Fibroblast of the aortic adventitia (primary cell): Measurements from ENCODE around the gene ACSL3. TPM values are rescaled to one million over a fixed set of nuclear protein-coding genes. Genes with fewer than 3 reads are reported as not detected.

Experiments
- DNase-seq: peaks from one replicate; pipeline ENCODE4 v3.0.0-alpha.2; 2010; ENCODE audit warnings: low read depth
- H3K4me3 ChIP-seq: 2 replicates; pipeline ENCODE4 v1.5.1; 2011; ENCODE audit warnings: low read depth, mild to moderate bottlenecking, control low read depth, low read length, moderate library complexity
- total RNA-seq: library from RNA; depleted of rRNA; stranded (reverse); fragments of >200 nt; gene quantifications from 2 replicates; pipeline ENCODE4 v1.2.3, GENCODE V29; 2012; ENCODE audit warnings: low replicate concordance
- TF ChIP-seq, protein P1 (sequence below): IDR thresholded peaks from 2 replicates; pipeline ENCODE4 v1.5.1; 2011; ENCODE audit warnings: mild to moderate bottlenecking, low read length, control low read depth, inconsistent platforms; ENCODE audit not compliant: insufficient read depth

The ACSL3 gene
- total RNA-seq, 1 donor = 88.5 TPM

- no peak for DNase-seq
- TF ChIP-seq, protein P1, sequence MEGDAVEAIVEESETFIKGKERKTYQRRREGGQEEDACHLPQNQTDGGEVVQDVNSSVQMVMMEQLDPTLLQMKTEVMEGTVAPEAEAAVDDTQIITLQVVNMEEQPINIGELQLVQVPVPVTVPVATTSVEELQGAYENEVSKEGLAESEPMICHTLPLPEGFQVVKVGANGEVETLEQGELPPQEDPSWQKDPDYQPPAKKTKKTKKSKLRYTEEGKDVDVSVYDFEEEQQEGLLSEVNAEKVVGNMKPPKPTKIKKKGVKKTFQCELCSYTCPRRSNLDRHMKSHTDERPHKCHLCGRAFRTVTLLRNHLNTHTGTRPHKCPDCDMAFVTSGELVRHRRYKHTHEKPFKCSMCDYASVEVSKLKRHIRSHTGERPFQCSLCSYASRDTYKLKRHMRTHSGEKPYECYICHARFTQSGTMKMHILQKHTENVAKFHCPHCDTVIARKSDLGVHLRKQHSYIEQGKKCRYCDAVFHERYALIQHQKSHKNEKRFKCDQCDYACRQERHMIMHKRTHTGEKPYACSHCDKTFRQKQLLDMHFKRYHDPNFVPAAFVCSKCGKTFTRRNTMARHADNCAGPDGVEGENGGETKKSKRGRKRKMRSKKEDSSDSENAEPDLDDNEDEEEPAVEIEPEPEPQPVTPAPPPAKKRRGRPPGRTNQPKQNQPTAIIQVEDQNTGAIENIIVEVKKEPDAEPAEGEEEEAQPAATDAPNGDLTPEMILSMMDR = no peak
- no peak overlapping the region for H3K4me3 ChIP-seq
Measured at GRCh38 chr2:222879604-222879933, 18.7 kb downstream of the ACSL3 start.

- no peak for DNase-seq
- TF ChIP-seq, protein P1 = no peak
- H3K4me3 ChIP-seq = no peak overlapping the region
Measured at GRCh38 chr2:222882484-222882928, 21.7 kb downstream of the ACSL3 start.

DNA sequence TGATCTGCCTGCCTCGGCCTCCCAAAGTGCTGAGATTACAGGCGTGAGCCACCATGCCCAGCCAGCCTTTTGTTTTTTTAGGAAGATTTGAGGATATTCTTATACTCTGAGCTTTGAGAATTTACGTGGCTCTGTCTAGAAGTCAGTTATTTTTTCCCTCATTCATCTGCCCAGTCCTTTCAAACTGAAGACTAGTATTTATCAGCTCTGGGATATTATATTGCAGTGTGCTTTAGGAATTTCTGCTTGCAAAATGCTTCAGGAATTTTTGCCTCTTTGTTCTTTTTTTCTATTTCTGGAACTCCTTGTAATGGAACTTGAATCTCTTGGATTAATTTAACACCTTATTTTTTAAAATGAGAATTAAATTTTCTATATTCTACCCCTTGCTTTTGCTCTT, 22.6 kb downstream of the ACSL3 start:
- DNase-seq = peak; percentile 57
- TF ChIP-seq, protein P1 = no peak
- no peak overlapping the region for H3K4me3 ChIP-seq

DNA sequence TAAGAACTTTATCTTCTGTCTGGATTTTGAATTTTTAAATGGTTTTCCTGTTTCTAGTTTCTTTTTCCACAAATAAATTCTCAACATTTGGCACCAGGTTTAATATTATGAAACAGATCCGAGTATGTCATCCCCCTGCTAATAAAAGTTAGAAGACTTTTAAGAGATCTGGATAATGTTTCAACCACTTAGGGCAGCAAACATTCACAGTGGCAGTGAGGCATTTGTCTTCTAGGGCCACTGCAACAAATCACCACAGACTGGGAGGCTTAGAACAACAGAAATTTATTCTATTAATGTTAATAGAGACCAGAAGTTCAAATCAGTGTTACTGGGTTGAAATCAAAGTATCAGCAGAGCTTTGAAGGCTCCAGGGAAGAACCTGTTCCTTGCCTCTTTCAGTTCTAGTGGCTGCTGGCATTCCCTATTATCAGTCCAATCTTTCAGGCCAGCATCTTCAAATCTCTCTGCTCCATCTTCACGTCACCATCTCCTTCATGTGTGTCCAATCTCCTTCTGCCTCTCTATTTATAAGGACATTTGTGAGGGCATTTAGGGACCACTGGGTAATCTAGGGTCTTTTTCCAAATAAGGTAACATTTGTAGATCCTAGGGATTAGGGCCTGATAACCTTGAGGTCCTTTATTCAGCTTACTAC, 23.4 kb downstream of the ACSL3 start:
- TF ChIP-seq, protein P1 = no peak
- peak; percentile 41 for DNase-seq
- H3K4me3 ChIP-seq = no peak overlapping the region

DNA sequence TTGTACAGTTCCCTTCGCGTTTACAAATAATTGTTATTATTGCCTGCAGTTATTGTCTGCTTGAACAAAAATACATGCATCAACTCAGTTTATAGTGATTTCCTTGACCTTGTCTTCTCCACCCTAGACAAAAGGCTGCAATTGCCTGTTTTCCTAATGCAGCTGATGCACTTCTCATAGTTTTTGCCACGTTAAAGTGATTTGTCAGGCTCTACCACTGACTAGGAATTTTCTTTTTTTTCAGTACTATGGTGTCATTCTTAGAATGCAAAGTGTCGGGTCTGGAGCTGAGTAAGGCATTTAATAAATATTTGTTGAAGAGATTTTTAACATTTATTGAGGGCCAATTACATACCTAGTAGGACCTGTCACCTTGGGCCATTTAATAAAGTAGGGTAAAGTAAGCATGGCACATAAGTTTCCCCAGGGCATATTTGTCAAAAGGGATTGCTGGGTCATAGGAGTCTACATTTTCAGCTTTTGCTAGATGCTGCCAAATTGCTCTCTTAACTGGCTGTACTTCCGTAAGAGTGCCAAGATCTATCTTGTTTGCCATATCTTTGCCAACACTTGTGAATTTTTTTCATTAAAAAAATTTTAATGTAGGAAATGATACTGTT, 24.1 kb downstream of the ACSL3 start:
- DNase-seq = no peak
- TF ChIP-seq, protein P1 = no peak
- H3K4me3 ChIP-seq = no peak overlapping the region

GRCh38 chr2:222887124-222887523, 26.3 kb downstream of the ACSL3 start:
- H3K4me3 ChIP-seq = no peak overlapping the region
- no peak for DNase-seq
- TF ChIP-seq, protein P1 = no peak
